NCI-H2196 (cell line): ENCODE results near the gene HTRA3.

ENCODE experiments used
- DNase-seq: peaks from one replicate; lab custom pipeline; 2025; ENCODE audit not compliant: unreplicated experiment; lab: John Stamatoyannopoulos, UW

Gene HTRA3

DNA sequence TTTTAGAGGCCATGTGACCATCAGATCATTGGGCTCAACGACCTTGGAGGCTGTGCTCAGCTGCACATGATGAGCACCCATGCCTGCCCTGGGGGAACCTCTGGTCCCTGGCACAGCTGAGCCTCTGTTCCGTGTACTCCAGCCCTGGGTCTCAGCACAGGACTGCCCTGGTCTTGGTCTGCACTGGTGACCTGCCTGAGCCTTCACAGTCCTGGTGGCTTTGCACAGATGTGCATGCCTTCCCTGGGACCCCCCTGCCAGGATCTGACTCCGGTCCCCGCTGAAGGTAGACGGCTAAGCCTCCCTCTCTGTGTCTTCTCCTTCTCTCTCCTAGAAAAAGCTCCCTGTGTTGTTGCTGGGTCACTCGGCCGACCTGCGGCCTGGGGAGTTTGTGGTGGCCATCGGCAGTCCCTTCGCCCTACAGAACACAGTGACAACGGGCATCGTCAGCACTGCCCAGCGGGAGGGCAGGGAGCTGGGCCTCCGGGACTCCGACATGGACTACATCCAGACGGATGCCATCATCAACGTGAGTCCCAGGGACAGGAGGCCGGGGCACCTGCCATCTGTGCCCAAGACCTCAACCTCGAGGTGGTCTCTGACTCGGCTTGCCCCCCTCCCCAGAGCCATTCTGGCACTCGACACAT is 21.6 kb downstream of the HTRA3 start:
- no peak for DNase-seq

- no peak for DNase-seq
These were observed 22.3 kb downstream of the HTRA3 start for GRCh38 chr4:8291701-8292477.

DNA sequence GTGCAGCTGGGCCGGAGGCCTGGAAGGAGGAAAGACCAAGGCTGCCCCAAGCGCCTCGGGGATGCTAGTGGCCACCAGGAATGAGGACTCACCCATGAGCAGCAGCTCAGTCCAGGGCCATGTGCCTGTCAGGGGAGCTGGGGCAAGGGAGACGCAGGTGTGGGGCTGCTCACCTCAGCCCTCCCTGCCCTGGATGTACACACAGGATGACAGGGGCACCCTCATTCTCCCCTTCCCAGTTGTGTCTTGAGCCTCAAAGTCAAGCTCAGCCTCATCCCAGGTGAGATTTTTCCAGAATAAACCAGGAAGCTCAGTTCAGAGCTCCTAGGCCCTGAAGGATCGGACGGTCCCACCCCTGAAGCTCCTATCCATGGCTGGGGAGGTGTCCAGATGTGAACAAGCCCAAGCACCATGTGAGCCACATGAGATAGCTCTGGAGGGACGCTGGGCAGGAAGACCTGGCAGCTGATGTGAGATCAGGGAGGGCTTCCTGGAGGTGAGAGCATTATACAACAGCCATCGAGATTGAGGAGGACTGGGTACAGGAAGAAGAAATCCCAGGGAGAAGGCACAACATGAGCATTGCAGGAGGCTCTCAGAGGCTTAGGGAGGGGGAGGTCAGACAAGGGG is 23.0 kb downstream of the HTRA3 start:
- no peak for DNase-seq

DNA sequence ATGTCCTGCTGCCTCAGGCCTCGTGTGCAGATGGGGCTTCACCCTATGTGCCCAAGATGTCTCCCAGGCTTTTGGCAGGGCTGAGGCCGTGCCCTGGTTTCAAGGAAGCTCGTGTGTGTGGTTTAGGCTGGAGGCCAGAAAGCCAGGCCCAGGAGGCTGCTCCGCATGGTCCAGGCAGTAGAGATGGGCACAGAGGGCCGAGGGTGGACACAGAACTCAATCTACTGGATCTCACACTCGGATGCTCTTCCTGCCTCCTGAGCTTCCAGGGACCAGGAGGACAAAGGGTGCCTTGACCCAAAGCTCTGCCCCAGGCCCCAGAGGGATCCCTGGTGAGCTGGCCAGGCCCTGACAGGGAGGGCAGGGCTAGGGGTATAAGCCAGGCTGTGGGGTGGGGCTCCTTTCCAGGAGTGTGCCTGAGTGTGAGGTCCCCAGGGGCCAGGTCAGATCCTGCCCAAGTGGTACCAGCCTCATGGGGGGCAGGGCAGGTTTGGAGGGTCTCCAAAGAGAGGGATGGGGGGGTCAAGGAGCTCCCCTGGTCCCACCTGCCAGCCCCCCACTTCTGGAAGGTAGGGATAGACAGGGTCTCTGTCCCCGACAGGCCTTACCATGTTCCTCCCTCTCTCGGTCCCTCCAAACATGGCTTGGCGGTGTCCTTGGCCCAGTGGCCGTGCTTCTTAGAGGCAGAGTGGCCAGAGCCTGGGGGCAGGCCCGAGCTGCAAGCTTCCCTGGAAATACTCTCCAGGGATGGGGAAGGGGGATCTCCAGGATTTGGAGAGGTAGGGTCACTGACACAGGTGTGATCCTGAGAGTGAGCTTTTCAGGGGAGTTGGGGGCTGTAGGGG is 23.8 kb downstream of the HTRA3 start:
- DNase-seq = no peak

DNA sequence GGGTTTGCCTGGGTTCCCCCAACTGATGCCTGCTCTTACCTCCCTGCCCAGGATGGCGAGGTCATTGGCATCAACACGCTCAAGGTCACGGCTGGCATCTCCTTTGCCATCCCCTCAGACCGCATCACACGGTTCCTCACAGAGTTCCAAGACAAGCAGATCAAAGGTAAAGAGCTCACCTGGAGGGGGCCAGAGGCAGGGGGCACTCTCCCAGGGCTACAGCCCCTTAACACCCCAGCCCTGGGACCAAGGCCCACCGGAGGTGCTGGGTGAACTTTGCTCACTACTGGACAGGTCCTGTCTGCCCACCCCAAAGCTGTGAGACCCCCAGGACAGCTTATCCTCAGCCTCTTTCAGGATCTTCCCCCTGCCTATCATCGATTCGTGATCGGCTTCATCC is 24.5 kb downstream of the HTRA3 start:
- DNase-seq = no peak

- no peak for DNase-seq
These were observed 25.2 kb downstream of the HTRA3 start for GRCh38 chr4:8294775-8295174.

DNA sequence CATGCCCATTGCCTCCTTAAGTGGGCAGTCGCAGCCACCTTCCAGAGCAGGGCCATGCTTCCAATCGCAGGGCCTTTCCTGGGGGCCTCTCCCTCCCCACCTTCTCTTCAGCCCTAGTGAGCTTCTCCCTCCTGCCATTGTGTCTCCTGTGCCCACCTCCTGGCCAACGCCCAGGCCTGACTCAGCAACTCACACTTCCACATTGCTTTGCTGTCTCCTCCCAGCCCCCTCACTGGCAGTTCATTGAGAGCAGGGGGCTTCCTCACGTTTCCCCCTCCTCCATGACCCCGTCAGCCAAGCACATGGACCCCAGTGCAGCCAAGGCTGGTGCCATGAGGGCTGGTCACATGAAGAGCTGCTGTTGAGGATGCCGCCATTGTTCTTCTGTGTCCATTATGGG is 25.9 kb downstream of the HTRA3 start:
- DNase-seq = no peak

- DNase-seq = no peak
These were observed 26.9 kb downstream of the HTRA3 start for GRCh38 chr4:8296491-8296890.

DNA sequence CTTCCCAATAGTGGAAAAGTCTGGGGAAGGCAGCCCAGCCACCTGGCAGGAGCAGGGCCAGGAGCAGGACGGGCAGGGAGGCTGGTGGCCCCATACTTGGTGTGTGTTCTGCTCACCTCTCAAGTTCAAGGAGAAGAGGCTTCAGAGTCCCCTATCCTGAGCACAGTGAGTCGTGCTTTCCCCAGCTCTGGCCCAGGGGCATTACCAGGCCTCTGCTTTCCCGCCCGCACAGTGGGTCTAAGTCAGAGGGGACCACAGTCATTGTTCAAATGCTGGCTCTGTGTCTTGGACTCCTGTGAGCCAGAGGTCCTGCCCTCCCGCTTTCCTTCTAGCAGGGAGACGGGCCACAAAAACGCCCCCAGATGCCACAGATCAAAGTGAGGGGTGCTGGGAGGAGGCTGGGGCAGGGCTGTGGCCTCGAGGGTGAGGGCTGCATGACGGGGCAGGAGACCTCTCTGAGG is 27.6 kb downstream of the HTRA3 start:
- DNase-seq = no peak

DNA sequence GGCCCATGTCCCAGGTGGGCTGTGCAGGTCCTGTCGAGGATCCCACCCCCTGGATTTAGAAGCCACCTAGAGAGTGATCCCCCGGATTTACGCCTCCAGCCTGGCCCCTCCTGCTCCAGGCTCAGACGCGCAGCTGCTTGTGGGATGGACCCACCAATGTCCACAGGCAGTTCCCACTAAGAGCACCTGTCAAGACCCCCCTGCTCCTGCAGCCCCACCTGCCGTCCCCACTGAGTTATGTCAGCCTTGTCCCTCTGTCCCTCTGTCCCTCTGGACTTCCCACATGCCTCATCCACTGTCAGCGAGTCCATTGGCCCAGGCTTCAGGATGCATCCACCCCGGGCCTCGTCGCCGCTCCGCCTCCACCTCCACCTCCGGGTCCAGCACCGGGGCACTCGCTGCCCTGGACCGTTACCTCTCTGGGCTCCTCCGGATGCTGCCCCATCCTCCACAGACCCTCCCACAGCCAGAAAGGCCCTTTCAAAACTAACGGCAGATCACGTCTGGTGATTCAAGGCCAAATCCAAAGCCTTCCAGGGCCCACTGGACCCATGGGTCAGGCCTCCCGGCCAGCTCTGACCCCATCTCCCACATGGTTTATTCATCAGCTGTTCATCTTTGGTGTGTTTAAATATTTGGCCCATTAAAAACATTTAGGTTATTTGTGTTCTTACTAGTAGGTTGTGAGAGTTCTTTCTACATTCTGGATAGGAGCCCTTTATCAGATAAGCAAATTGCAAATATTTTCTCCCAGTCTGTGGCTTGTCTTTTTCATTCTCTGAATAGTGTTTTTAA is 28.3 kb downstream of the HTRA3 start:
- DNase-seq = no peak

GRCh38 chr4:8300832-8301231 is 31.3 kb downstream of the HTRA3 start:
- no peak for DNase-seq

DNA sequence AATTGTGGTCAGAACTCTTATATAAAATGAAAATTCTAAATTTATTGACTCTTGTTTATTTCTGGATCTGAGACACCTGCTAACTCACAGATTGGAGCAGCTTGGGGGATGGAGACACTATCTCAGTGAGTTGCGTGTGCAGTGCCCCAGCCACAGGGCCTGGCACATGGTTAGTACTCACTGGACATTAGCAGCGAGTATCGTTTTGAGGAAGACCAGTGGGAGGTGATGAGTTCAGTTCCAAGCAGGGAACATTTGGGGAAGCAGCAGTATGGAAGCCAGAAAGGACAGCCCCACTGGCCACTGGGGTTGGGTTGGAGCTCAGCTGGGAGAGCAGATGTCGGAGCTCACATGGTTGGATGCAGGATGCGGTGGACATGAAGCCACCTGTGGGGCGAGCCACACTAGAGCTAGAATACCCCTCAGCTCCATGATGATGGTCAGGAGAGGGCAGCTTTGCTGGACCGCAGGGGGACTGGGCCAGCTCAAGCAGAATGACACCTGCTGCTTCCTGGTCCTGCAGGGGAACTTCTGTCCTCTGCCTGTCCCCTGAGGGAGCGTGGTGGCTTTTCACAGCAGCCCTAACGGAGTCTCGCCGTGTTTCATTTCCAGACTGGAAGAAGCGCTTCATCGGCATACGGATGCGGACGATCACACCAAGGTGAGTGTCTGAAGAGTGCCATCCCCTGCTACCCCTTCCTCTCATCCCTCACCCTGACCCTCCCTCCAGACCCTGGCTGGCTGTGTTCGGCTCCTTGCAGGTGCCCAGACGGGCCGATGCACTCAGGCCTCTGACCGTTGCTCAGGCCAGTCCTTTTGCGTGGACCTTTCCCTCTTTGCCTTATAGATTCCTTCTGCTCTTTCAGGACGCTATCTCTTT is 32.5 kb downstream of the HTRA3 start:
- DNase-seq = no peak

DNA sequence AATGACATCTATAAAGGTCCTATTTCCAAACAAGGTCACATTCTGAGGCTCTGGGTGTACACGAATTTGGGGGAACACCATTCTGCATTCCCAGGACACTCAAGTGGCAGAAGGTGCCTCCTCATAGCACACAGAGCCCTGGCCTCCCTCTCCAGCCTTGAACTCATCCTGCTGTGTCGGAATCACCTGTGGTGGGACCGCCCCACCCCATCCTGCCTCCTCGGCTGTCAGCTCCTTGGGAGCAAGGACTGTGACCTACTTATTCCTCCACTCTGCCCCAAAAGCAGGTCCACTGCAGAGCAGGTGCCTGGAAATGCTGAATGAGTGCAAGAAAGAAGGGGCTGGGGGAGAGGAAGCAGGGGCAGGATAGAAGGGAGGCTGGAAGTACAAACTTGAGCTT is 33.5 kb downstream of the HTRA3 start:
- DNase-seq = no peak

DNA sequence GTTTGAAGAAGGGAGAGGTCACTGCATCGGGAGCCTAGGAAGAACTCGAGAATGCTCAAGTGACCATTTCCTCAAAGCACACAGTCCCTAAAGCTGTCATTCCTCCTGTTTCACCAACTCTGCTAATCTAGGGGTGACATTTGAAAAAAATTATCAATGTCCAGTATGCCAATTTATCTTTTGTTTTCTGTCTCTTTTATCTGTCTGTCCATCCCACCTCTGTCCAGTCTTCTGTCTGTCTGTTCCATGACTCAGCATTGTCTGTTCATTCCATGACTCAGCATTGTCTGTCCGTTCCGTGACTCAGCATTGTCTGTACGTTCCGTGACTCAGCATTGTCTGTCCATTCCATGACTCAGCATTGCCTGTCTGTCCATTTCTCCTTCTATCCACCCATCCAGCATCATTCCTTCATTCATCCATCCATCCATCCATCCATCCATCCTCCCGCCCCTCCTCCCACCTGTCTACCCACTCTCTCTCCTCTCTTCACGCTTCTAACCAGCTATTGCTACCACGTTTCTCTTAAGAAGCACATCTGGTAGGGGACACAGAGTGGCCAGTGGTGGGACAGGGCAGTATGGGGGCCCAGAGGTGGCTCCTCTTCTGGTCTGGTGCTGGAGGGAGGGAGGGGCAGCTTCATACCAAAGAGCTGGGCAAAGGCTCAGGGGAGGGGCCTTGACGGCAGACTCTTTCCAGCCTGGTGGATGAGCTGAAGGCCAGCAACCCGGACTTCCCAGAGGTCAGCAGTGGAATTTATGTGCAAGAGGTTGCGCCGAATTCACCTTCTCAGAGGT is 34.1 kb downstream of the HTRA3 start:
- DNase-seq = peak; percentile 17

- DNase-seq = no peak
These were observed 35.5 kb downstream of the HTRA3 start for GRCh38 chr4:8304827-8305695.

DNA sequence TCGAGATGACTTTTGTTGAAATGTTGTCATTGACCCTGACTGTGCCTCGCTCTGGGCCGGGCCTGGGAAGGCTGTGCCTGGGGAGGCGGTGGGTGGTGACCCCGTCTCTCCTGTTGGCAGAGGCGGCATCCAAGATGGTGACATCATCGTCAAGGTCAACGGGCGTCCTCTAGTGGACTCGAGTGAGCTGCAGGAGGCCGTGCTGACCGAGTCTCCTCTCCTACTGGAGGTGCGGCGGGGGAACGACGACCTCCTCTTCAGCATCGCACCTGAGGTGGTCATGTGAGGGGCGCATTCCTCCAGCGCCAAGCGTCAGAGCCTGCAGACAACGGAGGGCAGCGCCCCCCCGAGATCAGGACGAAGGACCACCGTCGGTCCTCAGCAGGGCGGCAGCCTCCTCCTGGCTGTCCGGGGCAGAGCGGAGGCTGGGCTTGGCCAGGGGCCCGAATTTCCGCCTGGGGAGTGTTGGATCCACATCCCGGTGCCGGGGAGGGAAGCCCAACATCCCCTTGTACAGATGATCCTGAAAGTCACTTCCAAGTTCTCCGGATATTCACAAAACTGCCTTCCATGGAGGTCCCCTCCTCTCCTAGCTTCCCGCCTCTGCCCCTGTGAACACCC is 36.4 kb downstream of the HTRA3 start:
- DNase-seq = no peak

DNA sequence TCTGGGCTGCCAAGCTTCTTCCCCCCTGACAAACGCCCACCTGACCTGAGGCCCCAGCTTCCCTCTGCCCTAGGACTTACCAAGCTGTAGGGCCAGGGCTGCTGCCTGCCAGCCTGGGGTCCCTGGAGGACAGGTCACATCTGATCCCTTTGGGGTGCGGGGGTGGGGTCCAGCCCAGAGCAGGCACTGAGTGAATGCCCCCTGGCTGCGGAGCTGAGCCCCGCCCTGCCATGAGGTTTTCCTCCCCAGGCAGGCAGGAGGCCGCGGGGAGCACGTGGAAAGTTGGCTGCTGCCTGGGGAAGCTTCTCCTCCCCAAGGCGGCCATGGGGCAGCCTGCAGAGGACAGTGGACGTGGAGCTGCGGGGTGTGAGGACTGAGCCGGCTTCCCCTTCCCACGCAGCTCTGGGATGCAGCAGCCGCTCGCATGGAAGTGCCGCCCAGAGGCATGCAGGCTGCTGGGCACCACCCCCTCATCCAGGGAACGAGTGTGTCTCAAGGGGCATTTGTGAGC is 37.0 kb downstream of the HTRA3 start:
- no peak for DNase-seq
